Upper lobe of left lung (tissue), 4 donors: ENCODE results near the gene ABCC6.
"Not testable (repeated sequence)": the region's sequence is repeated elsewhere in the genome, so short reads cannot be mapped to it uniquely, and the experiment has no call there.

Source experiments
- CTCF ChIP-seq, 6 experiments: fragments of 450-650 bp in 4 of 6; fragments of 200-600 bp in 2 of 6; sonication (generic) in 2 of 6; IDR thresholded peaks; one replicate each; pipeline ENCODE4 v1.5.1; 2016 to 2019; ENCODE audit warnings: antibody characterized with exemption in 6 of 6
- EP300 ChIP-seq, 4 donors: sonication (generic); formaldehyde crosslinking; IDR thresholded peaks; one replicate each; pipeline ENCODE4 v1.5.1; 2017; ENCODE audit warnings: antibody characterized with exemption in 4 of 4, control low read depth in 2 of 4
- POLR2A ChIP-seq, 4 donors: fragments of 450-650 bp; IDR thresholded peaks; one replicate each; pipeline ENCODE4 v1.5.1; 2016 to 2017; ENCODE audit warnings: antibody characterized with exemption in 4 of 4, mild to moderate bottlenecking in 2 of 4

- not testable (repeated sequence) for TF ChIP-seq CTCF, EP300, POLR2A (IDR thresholded peaks at IDR 0.05)
Observed at GRCh38 chr16:16237071-16237470, 13.8 kb upstream of the ABCC6 start.
